ENCODE results near the gene SH3RF3.

Gene SH3RF3

DNA sequence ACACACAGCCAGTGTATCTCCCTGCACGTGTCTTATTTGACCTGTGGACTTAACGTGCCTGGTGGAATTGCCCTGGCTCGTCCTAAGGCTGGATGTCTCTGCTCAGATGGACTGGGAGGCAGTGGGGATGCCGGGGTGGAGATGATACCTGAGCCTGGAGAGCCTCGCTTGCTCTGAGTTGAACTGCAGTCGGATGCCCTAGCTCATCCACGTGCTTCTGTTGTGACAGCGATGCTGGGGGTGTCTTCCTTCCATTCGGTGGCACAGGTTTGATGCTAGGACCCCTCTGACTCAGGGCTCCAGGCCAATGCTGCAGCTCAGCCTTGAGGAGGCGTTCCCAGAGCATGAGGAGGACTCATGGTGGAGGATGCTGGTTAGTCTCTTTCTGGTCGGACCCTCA lies 117.6 kb downstream of the SH3RF3 start:
- TF ChIP-seq, protein P1, sequence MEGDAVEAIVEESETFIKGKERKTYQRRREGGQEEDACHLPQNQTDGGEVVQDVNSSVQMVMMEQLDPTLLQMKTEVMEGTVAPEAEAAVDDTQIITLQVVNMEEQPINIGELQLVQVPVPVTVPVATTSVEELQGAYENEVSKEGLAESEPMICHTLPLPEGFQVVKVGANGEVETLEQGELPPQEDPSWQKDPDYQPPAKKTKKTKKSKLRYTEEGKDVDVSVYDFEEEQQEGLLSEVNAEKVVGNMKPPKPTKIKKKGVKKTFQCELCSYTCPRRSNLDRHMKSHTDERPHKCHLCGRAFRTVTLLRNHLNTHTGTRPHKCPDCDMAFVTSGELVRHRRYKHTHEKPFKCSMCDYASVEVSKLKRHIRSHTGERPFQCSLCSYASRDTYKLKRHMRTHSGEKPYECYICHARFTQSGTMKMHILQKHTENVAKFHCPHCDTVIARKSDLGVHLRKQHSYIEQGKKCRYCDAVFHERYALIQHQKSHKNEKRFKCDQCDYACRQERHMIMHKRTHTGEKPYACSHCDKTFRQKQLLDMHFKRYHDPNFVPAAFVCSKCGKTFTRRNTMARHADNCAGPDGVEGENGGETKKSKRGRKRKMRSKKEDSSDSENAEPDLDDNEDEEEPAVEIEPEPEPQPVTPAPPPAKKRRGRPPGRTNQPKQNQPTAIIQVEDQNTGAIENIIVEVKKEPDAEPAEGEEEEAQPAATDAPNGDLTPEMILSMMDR (IDR thresholded peaks at IDR 0.05; ENCODE audit: insufficient read depth, low read length, missing control alignments) = no peak
- DNase-seq (ENCODE audit: low read depth, low spot score) = no peak
- no peak overlapping the region for H3K4me3 ChIP-seq (ENCODE audit: low read depth, low read length)
- ChIA-PET CTCF (interaction anchor here (1.0 kb wide), 1 partner anchor 263 kb away, joined by 4 read pairs; no protein-coding TSS in a partner anchor), POLR2A (no interaction called here)

DNA sequence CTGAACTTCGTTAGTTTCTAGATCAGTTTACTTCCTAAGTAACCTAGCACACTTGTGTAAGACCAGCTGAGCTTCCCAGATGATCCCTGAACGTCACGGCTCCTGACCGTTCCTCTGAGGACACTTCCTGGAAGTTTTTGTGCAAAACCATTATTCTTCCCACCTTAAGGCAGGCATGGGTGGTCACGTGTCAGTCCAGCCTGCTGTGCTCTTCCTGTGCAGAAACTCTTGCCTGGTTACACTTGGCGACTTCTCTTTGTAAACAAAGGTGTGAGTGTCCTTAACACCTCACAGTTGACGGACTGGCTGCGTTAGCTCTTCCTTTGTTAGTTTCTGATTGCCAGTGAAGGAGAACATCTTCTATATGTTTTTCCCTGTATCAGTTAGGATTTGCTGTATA lies 118.3 kb downstream of the SH3RF3 start:
- DNase-seq (ENCODE audit: low read depth, low spot score) = no peak
- no peak overlapping the region for H3K4me3 ChIP-seq (ENCODE audit: low read depth, low read length)
- POLR2A ChIA-PET = no interaction called here
- TF ChIP-seq, protein P1 (IDR thresholded peaks at IDR 0.05; ENCODE audit: insufficient read depth, low read length, missing control alignments) = no peak
- CTCF ChIA-PET = interaction anchor here (1.0 kb wide), 1 partner anchor 263 kb away, joined by 4 read pairs; no protein-coding TSS in a partner anchor

DNA sequence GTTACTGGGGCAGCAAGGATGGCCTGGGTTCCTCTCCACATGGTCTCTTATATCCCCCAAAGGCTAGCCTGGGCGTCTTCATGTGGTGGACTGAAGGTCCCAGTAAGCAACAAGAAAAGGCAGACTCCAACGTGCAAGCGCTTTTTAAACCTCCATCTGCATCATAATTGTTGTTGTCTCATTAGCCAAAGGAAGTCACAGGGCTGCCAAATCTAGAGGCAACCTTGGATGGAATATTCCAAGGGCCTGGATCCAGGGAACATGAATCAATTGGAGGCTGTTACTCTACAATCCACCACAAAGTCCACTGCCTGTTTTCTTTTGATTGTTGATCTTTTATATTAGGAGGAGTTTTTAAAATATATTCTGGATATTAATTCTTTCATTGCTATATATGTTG lies 118.8 kb downstream of the SH3RF3 start:
- TF ChIP-seq, protein P1 (IDR thresholded peaks at IDR 0.05; ENCODE audit: insufficient read depth, low read length, missing control alignments) = no peak
- ChIA-PET CTCF (no interaction called here), POLR2A (no interaction called here)
- no peak overlapping the region for H3K4me3 ChIP-seq (ENCODE audit: low read depth, low read length)
- DNase-seq (ENCODE audit: low read depth, low spot score) = no peak

DNA sequence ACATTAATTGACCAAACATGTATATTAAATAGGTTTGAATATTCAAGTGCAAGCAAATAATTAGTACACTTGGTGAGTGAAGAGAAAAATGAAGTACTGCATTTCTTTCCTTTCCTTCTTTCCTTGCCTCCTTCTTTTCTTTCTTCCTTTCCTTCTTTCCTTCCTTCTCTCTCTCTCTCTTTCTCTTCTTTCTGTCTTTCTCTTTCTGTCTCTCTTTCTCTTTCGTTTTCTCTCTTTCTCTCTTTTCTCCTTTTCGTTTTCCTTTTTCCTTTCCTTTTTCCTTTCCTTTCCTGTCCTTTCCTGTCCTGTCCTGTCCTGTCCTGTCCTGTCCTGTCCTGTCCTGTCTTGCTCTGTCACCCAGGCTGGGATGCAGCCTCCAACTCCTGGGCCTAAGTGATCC lies 119.6 kb downstream of the SH3RF3 start:
- ChIA-PET CTCF (no interaction called here), POLR2A (no interaction called here)
- no peak overlapping the region for H3K4me3 ChIP-seq (ENCODE audit: low read depth, low read length)
- TF ChIP-seq, protein P1 (IDR thresholded peaks at IDR 0.05; ENCODE audit: insufficient read depth, low read length, missing control alignments) = no peak
- no peak for DNase-seq (ENCODE audit: low read depth, low spot score)

DNA sequence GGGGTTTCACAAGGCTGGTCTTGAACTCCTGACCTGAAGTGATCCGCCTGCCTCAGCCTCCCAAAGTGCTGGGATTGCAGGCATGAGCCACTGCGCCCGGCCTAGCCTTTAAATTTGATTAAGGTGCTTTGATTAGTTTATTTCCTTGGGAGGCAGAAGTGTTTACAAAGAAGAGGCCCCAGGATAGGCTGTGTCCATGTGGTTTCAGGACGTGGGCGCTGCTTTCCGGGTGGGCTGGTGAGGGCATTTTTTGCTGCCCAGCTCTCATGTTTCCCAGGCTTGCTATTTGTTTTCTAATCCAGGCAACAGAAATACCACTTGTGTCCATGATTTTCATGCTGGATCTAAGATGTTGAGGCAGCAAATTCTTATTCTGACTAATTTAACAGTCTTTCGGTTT lies 124.2 kb downstream of the SH3RF3 start:
- no peak for DNase-seq (ENCODE audit: low read depth, low spot score)
- TF ChIP-seq, protein P1 (IDR thresholded peaks at IDR 0.05; ENCODE audit: insufficient read depth, low read length, missing control alignments) = no peak
- ChIA-PET POLR2A (no interaction called here), CTCF (interaction anchor here (1.0 to 1.5 kb wide), 3 partner anchors 11 to 257 kb away, joined by 3 to 4 read pairs (median 3); no protein-coding TSS in a partner anchor)
- H3K4me3 ChIP-seq (ENCODE audit: low read depth, low read length) = no peak overlapping the region

DNA sequence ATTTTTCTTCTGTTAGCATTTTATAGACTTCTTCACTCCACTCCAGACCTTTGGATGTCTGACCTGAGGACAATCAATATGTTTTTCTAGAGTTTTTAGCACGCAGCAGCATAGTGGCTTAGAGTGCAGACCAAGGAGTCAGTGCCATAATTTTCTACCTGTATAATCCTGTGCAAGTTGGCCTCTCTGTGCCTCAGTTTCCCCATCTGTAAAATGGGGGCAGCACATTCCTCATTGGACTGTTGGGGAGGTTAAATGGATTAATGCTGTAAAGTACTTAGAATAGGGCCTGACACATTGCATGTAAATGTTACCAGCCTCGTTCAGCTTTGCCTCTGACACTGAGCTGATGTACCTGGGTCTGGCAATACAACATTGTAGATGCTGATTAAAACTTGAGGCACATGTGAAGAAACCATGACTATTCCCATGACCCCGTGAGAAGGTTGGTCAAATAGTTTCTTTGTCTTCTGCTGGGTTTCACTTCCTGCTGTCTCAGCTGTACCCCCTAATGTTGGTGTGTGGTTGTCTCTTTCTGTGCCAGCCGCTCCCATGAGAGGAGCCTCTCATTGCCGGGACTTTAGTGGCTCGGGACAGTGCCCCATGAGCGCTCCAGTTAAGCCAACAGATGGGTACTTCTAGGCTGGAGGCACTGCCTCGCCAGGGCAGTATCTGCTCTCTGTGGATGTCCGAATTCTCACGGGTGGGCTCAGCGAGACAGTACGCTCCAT lies 125.3 kb downstream of the SH3RF3 start:
- TF ChIP-seq, protein P1 (IDR thresholded peaks at IDR 0.05; ENCODE audit: insufficient read depth, low read length, missing control alignments) = no peak
- no peak for DNase-seq (ENCODE audit: low read depth, low spot score)
- CTCF ChIA-PET = interaction anchor here (1.0 kb wide), 1 partner anchor 9 kb away, joined by 4 read pairs; no protein-coding TSS in a partner anchor
- no peak overlapping the region for H3K4me3 ChIP-seq (ENCODE audit: low read depth, low read length)
- POLR2A ChIA-PET = no interaction called here

Data from AG04449 (cell line).